Natural killer cell (primary cell): ENCODE results near the gene C13orf42. TPM values are rescaled to one million over a fixed set of nuclear protein-coding genes. Genes with fewer than 3 reads are reported as not detected.

Experiments used
- ATAC-seq, 3 donors: fragments of 150-1000 bp in 2 of 3; fragments of 200-7000 bp in 1 of 3; cut with Tn5 transposase; 1 replicate in 1 of 3; 2 replicates in 2 of 3; pipeline ENCODE4 v1.10.0; 2021; ENCODE audit warnings: mild to moderate bottlenecking in 2 of 3, moderate library complexity in 2 of 3
- DNase-seq, 2 donors: peaks; one replicate each; pipeline versions ENCODE4 v3.0.0 to v3.0.0-alpha.2; 2013 to 2021; ENCODE audit warnings: mixed read lengths in 1 of 2
- H3K27ac ChIP-seq: one replicate; pipeline ENCODE4 v1.5.1; 2013; ENCODE audit warnings: mild to moderate bottlenecking, low read length
- H3K27me3 ChIP-seq: one replicate; pipeline ENCODE4 v1.6.1; 2013; ENCODE audit warnings: low read length; ENCODE audit not compliant: control insufficient read depth, insufficient read depth
- H3K36me3 ChIP-seq: one replicate; pipeline ENCODE4 v1.6.1; 2013; ENCODE audit warnings: low read length; ENCODE audit not compliant: control insufficient read depth, insufficient read depth
- H3K4me1 ChIP-seq: one replicate; pipeline ENCODE4 v1.6.1; 2013; ENCODE audit warnings: low read length; ENCODE audit not compliant: control insufficient read depth, insufficient read depth
- H3K4me3 ChIP-seq: one replicate; pipeline ENCODE4 v1.5.1; 2013; ENCODE audit warnings: low read length
- H3K9me3 ChIP-seq: one replicate; pipeline ENCODE4 v1.6.1; 2013; ENCODE audit warnings: low read length; ENCODE audit not compliant: control insufficient read depth, insufficient read depth
- H3K27ac Mint-ChIP-seq, 2 donors: one replicate each; pipeline ENCODE4 v1.8.0; 2022; ENCODE audit warnings: mild to moderate bottlenecking in 2 of 2, mixed read lengths in 2 of 2, moderate library complexity in 1 of 2
- H3K27me3 Mint-ChIP-seq, 2 donors: one replicate each; pipeline ENCODE4 v1.8.0; 2022; ENCODE audit warnings: low read depth in 2 of 2, mixed read lengths in 2 of 2
- H3K36me3 Mint-ChIP-seq: one replicate; pipeline ENCODE4 v1.8.0; 2022; ENCODE audit warnings: mixed read lengths
- H3K4me1 Mint-ChIP-seq, 2 donors: one replicate each; pipeline ENCODE4 v1.8.0; 2022; ENCODE audit warnings: mixed read lengths in 2 of 2
- H3K4me3 Mint-ChIP-seq: one replicate; pipeline ENCODE4 v1.8.0; 2022; ENCODE audit warnings: mild to moderate bottlenecking, moderate library complexity, mixed read lengths
- H3K9me3 Mint-ChIP-seq, 2 donors: one replicate each; pipeline ENCODE4 v1.8.0; 2022; ENCODE audit warnings: mixed read lengths in 2 of 2
- CTCF ChIP-seq: fragments of 200-600 bp; IDR thresholded peaks from one replicate; pipeline ENCODE4 v1.8.0; 2022; ENCODE audit warnings: antibody characterized with exemption
- WGBS: methylation state at CpG from one replicate; pipeline ENCODE4 v1.1.7; 2013; ENCODE audit warnings: missing lambda C conversion rate; ENCODE audit not compliant: insufficient coverage; 5-methylcytosine and 5-hydroxymethylcytosine counted together
- intact Hi-C: fragments of 100-400 bp; cut with micrococcal nuclease; formaldehyde crosslinking; loops from one replicate; pipeline ENCODE4 v1.14.2; 2022
- total RNA-seq, 4 donors: library from RNA; stranded (reverse); fragments of 120-200 nt in 1 of 4; gene quantifications; one replicate each; pipeline versions ENCODE4 v1.2.3 to v1.2.4, GENCODE V29; 2013 to 2022

The C13orf42 gene
- total RNA-seq, 3 donors from 2014 or later (not counting 1 experiment from before 2014, with no cell fraction given) = not detected

GRCh38 chr13:51063909-51064308 is 47.2 kb downstream of the C13orf42 start:
- no peak for ATAC-seq
- no peak overlapping the region for H3K4me3 ChIP-seq
- H3K9me3 ChIP-seq = no peaks in the 10 kb centered on the region
- DNase-seq = no peak
- intact Hi-C loops = loop anchor here (10.0 kb wide), 1 partner anchor 259 kb away; no protein-coding TSS in a partner anchor
- H3K27me3 ChIP-seq = no peaks in the 10 kb centered on the region
- Mint-ChIP-seq H3K27me3 (peaks cover 14 to 28% of the 10 kb centered on the region in 2 donors), H3K27ac (no peak overlapping the region), H3K36me3 (no peaks in the 10 kb centered on the region), H3K9me3 (no peaks in the 10 kb centered on the region), H3K4me3 (no peak overlapping the region), H3K4me1 (peaks cover 14 to 17% of the 10 kb centered on the region in 2 donors)
- H3K36me3 ChIP-seq = no peaks in the 10 kb centered on the region
- H3K27ac ChIP-seq = no peak overlapping the region
- H3K4me1 ChIP-seq = peaks cover 21% of the 10 kb centered on the region
- no peak for TF ChIP-seq CTCF
- WGBS = 95% methylated on average over 1 of the region's 3 CpGs

- H3K9me3 ChIP-seq = no peaks in the 10 kb centered on the region
- ATAC-seq (no peak), DNase-seq (no peak)
- Mint-ChIP-seq H3K4me1 (no peaks in the 10 kb centered on the region), H3K27ac (no peak overlapping the region), H3K9me3 (no peaks in the 10 kb centered on the region), H3K36me3 (no peaks in the 10 kb centered on the region), H3K27me3 (no peaks in the 10 kb centered on the region), H3K4me3 (no peak overlapping the region)
- H3K27ac ChIP-seq = no peak overlapping the region
- TF ChIP-seq CTCF = no peak
- WGBS = 76% methylated on average over 5 of the region's 6 CpGs
- no peaks in the 10 kb centered on the region for H3K36me3 ChIP-seq
- no peak overlapping the region for H3K4me3 ChIP-seq
- intact Hi-C loops = no loop called here
- no peaks in the 10 kb centered on the region for H3K4me1 ChIP-seq
- no peaks in the 10 kb centered on the region for H3K27me3 ChIP-seq
Observed at GRCh38 chr13:51058461-51059167, 52.5 kb downstream of the C13orf42 start.

GRCh38 chr13:51057906-51058305 is 53.2 kb downstream of the C13orf42 start:
- Mint-ChIP-seq H3K4me3 (no peak overlapping the region), H3K4me1 (no peaks in the 10 kb centered on the region), H3K9me3 (no peaks in the 10 kb centered on the region), H3K27ac (no peak overlapping the region), H3K36me3 (no peaks in the 10 kb centered on the region), H3K27me3 (no peaks in the 10 kb centered on the region)
- no peaks in the 10 kb centered on the region for H3K27me3 ChIP-seq
- no peaks in the 10 kb centered on the region for H3K36me3 ChIP-seq
- no CpG with 5 or more reads among the region's 1 CpG for WGBS
- H3K9me3 ChIP-seq = no peaks in the 10 kb centered on the region
- H3K4me1 ChIP-seq = no peaks in the 10 kb centered on the region
- no peak for ATAC-seq
- DNase-seq = no peak
- intact Hi-C loops = no loop called here
- TF ChIP-seq CTCF = no peak
- no peak overlapping the region for H3K4me3 ChIP-seq
- no peak overlapping the region for H3K27ac ChIP-seq

- no peaks in the 10 kb centered on the region for H3K9me3 Mint-ChIP-seq
- no peak for TF ChIP-seq CTCF
- DNase-seq (no peak), ATAC-seq (no peak)
- no peak overlapping the region for H3K27ac Mint-ChIP-seq
- H3K27ac ChIP-seq = no peak overlapping the region
- H3K27me3 ChIP-seq = no peaks in the 10 kb centered on the region
- H3K4me3 Mint-ChIP-seq = no peak overlapping the region
- no peaks in the 10 kb centered on the region for H3K36me3 Mint-ChIP-seq
- no peak overlapping the region for H3K4me3 ChIP-seq
- no peaks in the 10 kb centered on the region for H3K4me1 Mint-ChIP-seq
- no peaks in the 10 kb centered on the region for H3K36me3 ChIP-seq
- intact Hi-C loops = no loop called here
- H3K9me3 ChIP-seq = no peaks in the 10 kb centered on the region
- H3K27me3 Mint-ChIP-seq = peaks cover 0 to 5% of the 10 kb centered on the region in 2 donors
- H3K4me1 ChIP-seq = no peaks in the 10 kb centered on the region
Observed at GRCh38 chr13:51057001-51057400, 54.1 kb downstream of the C13orf42 start.
